NCI-H345 treated with DMSO at 0.1 percent for 48 hours (cell line): ENCODE data around the gene SP1.
"Not testable (repeated sequence)": the region's sequence is repeated elsewhere in the genome, so short reads cannot be mapped to it uniquely, and the experiment has no call there.

Experiments used
- DNase-seq: peaks from one replicate; lab custom pipeline; 2025; ENCODE audit not compliant: unreplicated experiment; lab: John Stamatoyannopoulos, UW

Gene SP1

GRCh38 chr12:53444593-53445325 is 64.8 kb downstream of the SP1 start:
- DNase-seq = not testable (repeated sequence)

GRCh38 chr12:53450936-53451335 is 71.0 kb downstream of the SP1 start:
- no peak for DNase-seq

GRCh38 chr12:53451661-53452158 is 71.7 kb downstream of the SP1 start, which contains the start of gene PCBP2:
Gene PCBP2, plus strand, starts transcription at chr12:53452102. Its CDS starts 2,699 bp downstream, at chr12:53454801.
- DNase-seq = peak; percentile 97

GRCh38 chr12:53452159-53453077 is 72.4 kb downstream of the SP1 start:
- DNase-seq = peak; percentile 20

GRCh38 chr12:53453953-53454640 is 74.1 kb downstream of the SP1 start:
- no peak for DNase-seq

GRCh38 chr12:53454707-53455106 is 74.7 kb downstream of the SP1 start:
- DNase-seq = no peak

- DNase-seq = no peak
Observed at GRCh38 chr12:53456654-53457366, 76.8 kb downstream of the SP1 start.

GRCh38 chr12:53459097-53459496 is 79.1 kb downstream of the SP1 start:
- DNase-seq = no peak

GRCh38 chr12:53461059-53461458 is 81.1 kb downstream of the SP1 start:
- DNase-seq = no peak

- no peak for DNase-seq
Observed at GRCh38 chr12:53461591-53461990, 81.6 kb downstream of the SP1 start.

- DNase-seq = no peak
Observed at GRCh38 chr12:53462935-53463334, 83.0 kb downstream of the SP1 start.

- no peak for DNase-seq
Observed at GRCh38 chr12:53463802-53464560, 84.0 kb downstream of the SP1 start.

- no peak for DNase-seq
Observed at GRCh38 chr12:53464685-53465418, 84.9 kb downstream of the SP1 start.

- DNase-seq = no peak
Observed at GRCh38 chr12:53465679-53466078, 85.7 kb downstream of the SP1 start.
